ENCODE measurements around the gene SP5. TPM values are rescaled to one million over a fixed set of nuclear protein-coding genes. Genes with fewer than 3 reads are reported as not detected.

SP5 gene
- total RNA-seq, 1 donor from 2014 or later: 3.0 TPM

DNA sequence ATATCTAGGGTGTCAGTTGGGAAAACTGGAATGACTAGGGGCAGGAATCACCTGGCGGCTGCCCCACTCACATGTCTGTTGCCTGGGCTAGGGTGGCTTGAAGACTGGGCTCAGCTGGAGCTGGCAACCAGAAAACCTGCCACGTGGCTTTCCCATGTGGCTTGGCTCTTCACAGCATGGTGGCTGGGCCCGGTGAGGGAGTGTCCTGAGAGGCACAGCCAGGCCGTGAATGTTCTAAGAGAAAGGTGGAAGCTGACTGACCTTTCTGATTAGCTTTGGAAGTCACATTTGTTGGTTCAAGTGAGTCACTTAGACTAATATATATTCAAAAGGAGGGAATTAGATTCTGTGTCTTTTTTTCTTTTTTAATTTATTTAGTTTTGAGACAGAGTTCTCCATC lies 22.7 kb downstream of the SP5 start:
- H2AFZ ChIP-seq (replicated peaks): no peak overlapping the region

DNA sequence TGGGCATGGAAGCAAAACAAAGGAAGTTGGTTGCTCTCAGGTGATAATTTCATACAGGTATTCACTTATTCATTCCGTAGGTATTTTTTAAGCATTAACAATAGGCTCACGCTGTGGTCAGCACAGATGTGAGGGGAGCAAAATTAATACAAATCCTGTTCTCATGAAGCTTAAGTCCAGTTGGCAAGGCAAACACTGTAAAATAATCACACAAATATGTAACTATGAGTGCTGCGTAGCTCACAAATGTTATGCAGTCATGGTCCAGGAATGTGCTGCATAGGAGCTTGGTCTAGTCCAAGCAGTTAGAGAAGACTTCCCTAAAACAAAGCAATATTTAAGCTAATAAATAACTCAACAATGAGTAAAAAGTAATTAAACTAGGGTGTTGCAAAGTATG lies 23.9 kb downstream of the SP5 start:
- Histone ChIP-seq H3K9ac (no peak overlapping the region), H3K4me2 (no peak overlapping the region), H3K27me3 (no peaks in the 10 kb centered on the region), H3K27ac (no peak overlapping the region), H4K20me1 (ENCODE audit: low read depth) (no peaks in the 10 kb centered on the region), H3K9me3 (ENCODE audit: low read depth) (no peaks in the 10 kb centered on the region), H3F3A (ENCODE audit: low read depth) (no peaks in the 10 kb centered on the region), H3K79me2 (ENCODE audit: low read depth) (no peaks in the 10 kb centered on the region), H3K36me3 (no peaks in the 10 kb centered on the region), H2AFZ (replicated peaks) (no peak overlapping the region), H3K4me3 (no peak overlapping the region), H3K4me1 (no peaks in the 10 kb centered on the region)
- H3K4me1 Mint-ChIP-seq: no peaks in the 10 kb centered on the region
- H3K27ac Mint-ChIP-seq: no peak overlapping the region
- peaks cover 10% of the 10 kb centered on the region for H3K9me3 Mint-ChIP-seq
- TF ChIP-seq EZH2phosphoT487 (IDR thresholded peaks at IDR 0.05): no peak
- TF ChIP-seq EZH2 (IDR thresholded peaks at IDR 0.05): no peak
- TF ChIP-seq, protein P1, sequence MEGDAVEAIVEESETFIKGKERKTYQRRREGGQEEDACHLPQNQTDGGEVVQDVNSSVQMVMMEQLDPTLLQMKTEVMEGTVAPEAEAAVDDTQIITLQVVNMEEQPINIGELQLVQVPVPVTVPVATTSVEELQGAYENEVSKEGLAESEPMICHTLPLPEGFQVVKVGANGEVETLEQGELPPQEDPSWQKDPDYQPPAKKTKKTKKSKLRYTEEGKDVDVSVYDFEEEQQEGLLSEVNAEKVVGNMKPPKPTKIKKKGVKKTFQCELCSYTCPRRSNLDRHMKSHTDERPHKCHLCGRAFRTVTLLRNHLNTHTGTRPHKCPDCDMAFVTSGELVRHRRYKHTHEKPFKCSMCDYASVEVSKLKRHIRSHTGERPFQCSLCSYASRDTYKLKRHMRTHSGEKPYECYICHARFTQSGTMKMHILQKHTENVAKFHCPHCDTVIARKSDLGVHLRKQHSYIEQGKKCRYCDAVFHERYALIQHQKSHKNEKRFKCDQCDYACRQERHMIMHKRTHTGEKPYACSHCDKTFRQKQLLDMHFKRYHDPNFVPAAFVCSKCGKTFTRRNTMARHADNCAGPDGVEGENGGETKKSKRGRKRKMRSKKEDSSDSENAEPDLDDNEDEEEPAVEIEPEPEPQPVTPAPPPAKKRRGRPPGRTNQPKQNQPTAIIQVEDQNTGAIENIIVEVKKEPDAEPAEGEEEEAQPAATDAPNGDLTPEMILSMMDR (IDR thresholded peaks at IDR 0.05): no peak
- no peak for DNase-seq (ENCODE audit: low spot score)
- H3K4me3 Mint-ChIP-seq: no peak overlapping the region
- no peaks in the 10 kb centered on the region for H3K36me3 Mint-ChIP-seq
- peaks cover 3% of the 10 kb centered on the region for H3K27me3 Mint-ChIP-seq (ENCODE audit: insufficient read depth, low read depth)

More for the DNA sequence above, 22.7 kb downstream of the SP5 start:
- H3K27ac ChIP-seq: no peak overlapping the region
- DNase-seq (ENCODE audit: low spot score): no peak
- Mint-ChIP-seq H3K27me3 (ENCODE audit: insufficient read depth, low read depth) (peaks cover 3% of the 10 kb centered on the region), H3K27ac (no peak overlapping the region), H3K36me3 (no peaks in the 10 kb centered on the region), H3K4me1 (no peaks in the 10 kb centered on the region), H3K4me3 (no peak overlapping the region), H3K9me3 (peaks cover 10% of the 10 kb centered on the region)
- H3K4me1 ChIP-seq: no peaks in the 10 kb centered on the region
- no peak for TF ChIP-seq EZH2 (IDR thresholded peaks at IDR 0.05)
- TF ChIP-seq EZH2phosphoT487 (IDR thresholded peaks at IDR 0.05): no peak
- TF ChIP-seq, protein P1 (IDR thresholded peaks at IDR 0.05): no peak
- no peak overlapping the region for H3K4me3 ChIP-seq
- no peak overlapping the region for H3K9ac ChIP-seq
- H3K27me3 ChIP-seq: no peaks in the 10 kb centered on the region
- no peaks in the 10 kb centered on the region for H3K79me2 ChIP-seq (ENCODE audit: low read depth)
- no peaks in the 10 kb centered on the region for H3K36me3 ChIP-seq
- H4K20me1 ChIP-seq (ENCODE audit: low read depth): no peaks in the 10 kb centered on the region
- no peaks in the 10 kb centered on the region for H3K9me3 ChIP-seq (ENCODE audit: low read depth)
- no peak overlapping the region for H3K4me2 ChIP-seq
- no peaks in the 10 kb centered on the region for H3F3A ChIP-seq (ENCODE audit: low read depth)

- H3K9ac ChIP-seq: no peak overlapping the region
- H2AFZ ChIP-seq (replicated peaks): no peak overlapping the region
- no peaks in the 10 kb centered on the region for H3K36me3 Mint-ChIP-seq
- TF ChIP-seq, protein P1 (IDR thresholded peaks at IDR 0.05): no peak
- TF ChIP-seq EZH2 (IDR thresholded peaks at IDR 0.05) (no peak), EZH2phosphoT487 (IDR thresholded peaks at IDR 0.05) (no peak)
- no peaks in the 10 kb centered on the region for H3K4me1 ChIP-seq
- no peaks in the 10 kb centered on the region for H3F3A ChIP-seq (ENCODE audit: low read depth)
- peaks cover 3% of the 10 kb centered on the region for H3K27me3 Mint-ChIP-seq (ENCODE audit: insufficient read depth, low read depth)
- H3K4me2 ChIP-seq: no peak overlapping the region
- peaks cover 10% of the 10 kb centered on the region for H3K9me3 Mint-ChIP-seq
- H3K4me3 ChIP-seq: no peak overlapping the region
- H3K36me3 ChIP-seq: no peaks in the 10 kb centered on the region
- no peaks in the 10 kb centered on the region for H4K20me1 ChIP-seq (ENCODE audit: low read depth)
- no peak overlapping the region for H3K4me3 Mint-ChIP-seq
- H3K27ac Mint-ChIP-seq: no peak overlapping the region
- no peaks in the 10 kb centered on the region for H3K9me3 ChIP-seq (ENCODE audit: low read depth)
- no peaks in the 10 kb centered on the region for H3K4me1 Mint-ChIP-seq
- no peaks in the 10 kb centered on the region for H3K79me2 ChIP-seq (ENCODE audit: low read depth)
- DNase-seq (ENCODE audit: low spot score): no peak
- no peaks in the 10 kb centered on the region for H3K27me3 ChIP-seq
- H3K27ac ChIP-seq: no peak overlapping the region
These were observed 24.4 kb downstream of the SP5 start for GRCh38 chr2:170739507-170740046.

Data from neural progenitor cell (in vitro differentiated cells).